ENCODE data around the gene CCDC57.
A peak's percentile ranks its signal among the peaks of the same experiment; 100 is the strongest.

The CCDC57 gene

GRCh38 chr17:82237083-82237745, 24.6 kb upstream of the CCDC57 start:
- Histone ChIP-seq H3K36me3 (replicated peaks; ENCODE audit: low read depth, low read length) (no peaks in the 10 kb centered on the region), H3K9me3 (ENCODE audit: insufficient read depth, low read length) (no peaks in the 10 kb centered on the region), H4K20me1 (ENCODE audit: insufficient read depth, low read length) (0 out of 2 replicates have a peak, but pooled peaks cover under 1% of the 10 kb centered on the region), H3K27ac (ENCODE audit: low read length) (no peak overlapping the region), H3K9ac (ENCODE audit: low read length) (no peak overlapping the region), H3K4me3 (ENCODE audit: low read length) (no peak overlapping the region), H3K27me3 (ENCODE audit: low read depth, low read length) (peaks cover 19% of the 10 kb centered on the region), H3K4me2 (ENCODE audit: low read length) (no peak overlapping the region), H3K4me1 (ENCODE audit: low read length) (peaks cover 12% of the 10 kb centered on the region), H2AFZ (ENCODE audit: low read depth, low read length) (no peak overlapping the region), H3K79me2 (ENCODE audit: low read length) (no peaks in the 10 kb centered on the region)
- TF ChIP-seq, protein P1, sequence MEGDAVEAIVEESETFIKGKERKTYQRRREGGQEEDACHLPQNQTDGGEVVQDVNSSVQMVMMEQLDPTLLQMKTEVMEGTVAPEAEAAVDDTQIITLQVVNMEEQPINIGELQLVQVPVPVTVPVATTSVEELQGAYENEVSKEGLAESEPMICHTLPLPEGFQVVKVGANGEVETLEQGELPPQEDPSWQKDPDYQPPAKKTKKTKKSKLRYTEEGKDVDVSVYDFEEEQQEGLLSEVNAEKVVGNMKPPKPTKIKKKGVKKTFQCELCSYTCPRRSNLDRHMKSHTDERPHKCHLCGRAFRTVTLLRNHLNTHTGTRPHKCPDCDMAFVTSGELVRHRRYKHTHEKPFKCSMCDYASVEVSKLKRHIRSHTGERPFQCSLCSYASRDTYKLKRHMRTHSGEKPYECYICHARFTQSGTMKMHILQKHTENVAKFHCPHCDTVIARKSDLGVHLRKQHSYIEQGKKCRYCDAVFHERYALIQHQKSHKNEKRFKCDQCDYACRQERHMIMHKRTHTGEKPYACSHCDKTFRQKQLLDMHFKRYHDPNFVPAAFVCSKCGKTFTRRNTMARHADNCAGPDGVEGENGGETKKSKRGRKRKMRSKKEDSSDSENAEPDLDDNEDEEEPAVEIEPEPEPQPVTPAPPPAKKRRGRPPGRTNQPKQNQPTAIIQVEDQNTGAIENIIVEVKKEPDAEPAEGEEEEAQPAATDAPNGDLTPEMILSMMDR (IDR thresholded peaks at IDR 0.05; ENCODE audit: low read depth, low read length) = no peak
- TF ChIP-seq EZH2phosphoT487 (IDR thresholded peaks at IDR 0.05; ENCODE audit: low read depth) = no peak

DNA sequence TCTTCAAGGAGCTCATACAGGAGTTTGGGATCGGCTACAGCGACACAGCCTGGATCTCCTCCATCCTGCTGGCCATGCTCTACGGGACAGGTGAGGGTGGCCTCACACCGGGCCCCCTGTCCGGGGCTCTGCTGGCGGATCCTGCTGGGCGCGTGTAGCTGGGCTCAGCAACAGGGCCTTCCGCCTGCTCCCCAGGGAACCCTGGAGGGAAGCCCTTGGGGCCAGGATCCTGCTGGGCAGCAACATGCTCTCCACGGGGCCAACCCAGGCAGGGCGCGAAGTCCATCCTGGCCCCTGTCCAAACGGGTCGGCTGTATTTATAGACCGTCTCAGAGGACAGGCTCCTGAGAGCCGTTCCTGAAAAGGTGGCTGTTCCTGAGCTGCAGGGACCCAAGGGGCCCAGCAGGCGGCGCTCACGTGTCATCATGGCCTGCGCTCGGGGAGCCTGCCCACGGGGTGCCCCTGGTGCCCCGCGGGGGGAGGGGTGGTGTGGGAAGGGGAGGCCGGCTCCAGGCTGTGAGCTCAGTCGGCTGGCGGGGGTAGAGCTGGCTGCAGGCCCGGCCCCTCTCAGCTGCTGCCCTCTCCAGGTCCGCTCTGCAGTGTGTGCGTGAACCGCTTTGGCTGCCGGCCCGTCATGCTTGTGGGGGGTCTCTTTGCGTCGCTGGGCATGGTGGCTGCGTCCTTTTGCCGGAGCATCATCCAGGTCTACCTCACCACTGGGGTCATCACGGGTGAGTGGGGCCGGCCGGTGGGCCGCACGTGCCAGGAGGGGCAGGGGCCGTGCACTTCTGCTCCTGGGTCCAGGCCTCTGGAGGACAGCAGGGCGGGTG, 23.7 kb upstream of the CCDC57 start:
- H3K9me3 ChIP-seq (ENCODE audit: insufficient read depth, low read length) = no peaks in the 10 kb centered on the region
- H3K36me3 ChIP-seq (replicated peaks; ENCODE audit: low read depth, low read length) = no peaks in the 10 kb centered on the region
- H3K4me3 ChIP-seq (ENCODE audit: low read length) = 0 out of 2 replicates have a peak overlapping the region, but pooled peaks have one; percentile 29
- peaks cover 19% of the 10 kb centered on the region for H3K27me3 ChIP-seq (ENCODE audit: low read depth, low read length)
- peaks cover 12% of the 10 kb centered on the region for H3K4me1 ChIP-seq (ENCODE audit: low read length)
- no peak overlapping the region for H2AFZ ChIP-seq (ENCODE audit: low read depth, low read length)
- TF ChIP-seq, protein P1 (IDR thresholded peaks at IDR 0.05; ENCODE audit: low read depth, low read length) = peak; percentile 85
- no peak for TF ChIP-seq EZH2phosphoT487 (IDR thresholded peaks at IDR 0.05; ENCODE audit: low read depth)
- H4K20me1 ChIP-seq (ENCODE audit: insufficient read depth, low read length) = no peaks in the 10 kb centered on the region
- H3K27ac ChIP-seq (ENCODE audit: low read length) = no peak overlapping the region
- H3K4me2 ChIP-seq (ENCODE audit: low read length) = peak overlapping the region; percentile 26; the same call in 1 of the 2 replicates
- H3K79me2 ChIP-seq (ENCODE audit: low read length) = no peaks in the 10 kb centered on the region
- H3K9ac ChIP-seq (ENCODE audit: low read length) = no peak overlapping the region

DNA sequence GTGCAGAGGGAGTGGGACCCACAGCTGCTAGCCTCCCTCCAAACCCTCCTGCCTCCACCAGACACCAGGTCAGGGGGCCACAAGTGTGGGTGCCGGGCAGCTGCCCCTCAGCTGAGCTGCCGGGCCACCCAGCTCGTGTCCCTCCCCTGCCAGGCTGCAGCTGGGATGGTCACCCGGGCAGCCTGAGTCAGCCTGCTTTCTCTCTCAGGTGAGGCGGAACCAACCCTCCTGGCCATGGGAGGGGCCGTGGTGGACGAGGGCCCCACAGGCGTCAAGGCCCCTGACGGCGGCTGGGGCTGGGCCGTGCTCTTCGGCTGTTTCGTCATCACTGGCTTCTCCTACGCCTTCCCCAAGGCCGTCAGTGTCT, 23.1 kb upstream of the CCDC57 start:
- no peaks in the 10 kb centered on the region for H3K9me3 ChIP-seq (ENCODE audit: insufficient read depth, low read length)
- peak overlapping the region; percentile 26; the same call in 1 of the 2 replicates for H3K4me2 ChIP-seq (ENCODE audit: low read length)
- H3K4me1 ChIP-seq (ENCODE audit: low read length) = peaks cover 12% of the 10 kb centered on the region
- TF ChIP-seq, protein P1 (IDR thresholded peaks at IDR 0.05; ENCODE audit: low read depth, low read length) = no peak
- no peak for TF ChIP-seq EZH2phosphoT487 (IDR thresholded peaks at IDR 0.05; ENCODE audit: low read depth)
- H4K20me1 ChIP-seq (ENCODE audit: insufficient read depth, low read length) = no peaks in the 10 kb centered on the region
- H3K79me2 ChIP-seq (ENCODE audit: low read length) = no peaks in the 10 kb centered on the region
- H3K27ac ChIP-seq (ENCODE audit: low read length) = no peak overlapping the region
- no peak overlapping the region for H3K4me3 ChIP-seq (ENCODE audit: low read length)
- H2AFZ ChIP-seq (ENCODE audit: low read depth, low read length) = no peak overlapping the region
- peaks cover 19% of the 10 kb centered on the region for H3K27me3 ChIP-seq (ENCODE audit: low read depth, low read length)
- H3K9ac ChIP-seq (ENCODE audit: low read length) = no peak overlapping the region
- H3K36me3 ChIP-seq (replicated peaks; ENCODE audit: low read depth, low read length) = no peaks in the 10 kb centered on the region

DNA sequence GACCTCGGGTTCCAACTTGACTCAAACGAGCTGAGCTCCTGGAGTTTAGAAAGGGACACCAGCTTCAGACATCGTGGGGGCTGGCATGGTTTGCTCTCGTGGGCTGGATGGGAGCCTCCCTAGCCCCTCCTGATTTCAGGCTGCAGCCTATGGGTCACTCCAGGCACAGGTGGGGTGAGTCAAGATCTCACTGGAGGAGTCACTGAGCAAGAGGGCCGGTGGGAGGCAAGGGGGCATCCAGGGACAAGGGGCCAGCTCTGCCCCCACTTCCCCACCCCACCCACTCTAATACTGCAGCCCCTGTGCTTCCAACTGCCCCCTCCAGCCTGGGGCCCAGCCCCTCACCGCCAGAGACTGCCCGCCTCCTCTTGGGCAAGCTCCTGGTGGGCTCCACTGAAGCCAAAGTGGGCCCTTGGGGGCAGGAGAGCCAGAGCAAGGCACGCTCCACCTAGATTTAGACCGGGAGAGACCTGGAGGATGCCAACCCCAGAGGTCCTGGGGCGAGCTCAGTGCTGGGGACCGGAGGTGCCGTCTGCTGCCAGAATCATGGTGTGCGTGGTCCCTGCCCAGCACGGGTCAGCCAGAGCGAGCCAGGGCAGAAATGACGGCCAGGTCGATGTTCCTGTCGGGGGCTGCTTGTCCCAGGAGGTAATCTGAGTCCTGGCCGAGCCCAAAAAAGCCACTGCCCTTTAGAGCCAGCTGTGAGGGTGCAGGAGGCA, 22.6 kb upstream of the CCDC57 start:
- Histone ChIP-seq H3K4me2 (ENCODE audit: low read length) (no peak overlapping the region), H3K27me3 (ENCODE audit: low read depth, low read length) (peaks cover 19% of the 10 kb centered on the region), H3K36me3 (replicated peaks; ENCODE audit: low read depth, low read length) (no peaks in the 10 kb centered on the region), H3K9me3 (ENCODE audit: insufficient read depth, low read length) (no peaks in the 10 kb centered on the region), H3K9ac (ENCODE audit: low read length) (no peak overlapping the region), H2AFZ (ENCODE audit: low read depth, low read length) (no peak overlapping the region), H3K4me1 (ENCODE audit: low read length) (peaks cover 12% of the 10 kb centered on the region), H3K27ac (ENCODE audit: low read length) (no peak overlapping the region), H3K4me3 (ENCODE audit: low read length) (no peak overlapping the region), H4K20me1 (ENCODE audit: insufficient read depth, low read length) (no peaks in the 10 kb centered on the region), H3K79me2 (ENCODE audit: low read length) (no peaks in the 10 kb centered on the region)
- TF ChIP-seq EZH2phosphoT487 (IDR thresholded peaks at IDR 0.05; ENCODE audit: low read depth) = no peak
- TF ChIP-seq, protein P1 (IDR thresholded peaks at IDR 0.05; ENCODE audit: low read depth, low read length) = no peak

Data from OCI-LY3 (cell line).